OCI-LY3 (cell line): ENCODE results near the gene NRXN3.

ENCODE experiments used
- CTCF ChIP-seq: fragments of 200-600, 300-600 bp; sonication (generic); IDR thresholded peaks from 2 replicates; pipeline ENCODE4 v1.5.1; 2014; ENCODE audit warnings: antibody characterized with exemption, low read length, low read depth
- EZH2phosphoT487 ChIP-seq: fragments of 200-600 bp; shearing (Covaris generic); IDR thresholded peaks from 2 replicates; pipeline ENCODE4 v1.6.1; 2018; ENCODE audit warnings: antibody characterized with exemption, mixed run types, low read depth

- no peak for TF ChIP-seq CTCF
- TF ChIP-seq EZH2phosphoT487 = no peak
These were observed 1532.0 kb downstream of the NRXN3 start for GRCh38 chr14:79702197-79702596.
